Measurements from ENCODE around the gene TAOK3. TPM values are rescaled to one million over a fixed set of nuclear protein-coding genes. Genes with fewer than 3 reads are reported as not detected.

The TAOK3 gene
- total RNA-seq, 1 experiment from 2014 or later, result 17.7 TPM

DNA sequence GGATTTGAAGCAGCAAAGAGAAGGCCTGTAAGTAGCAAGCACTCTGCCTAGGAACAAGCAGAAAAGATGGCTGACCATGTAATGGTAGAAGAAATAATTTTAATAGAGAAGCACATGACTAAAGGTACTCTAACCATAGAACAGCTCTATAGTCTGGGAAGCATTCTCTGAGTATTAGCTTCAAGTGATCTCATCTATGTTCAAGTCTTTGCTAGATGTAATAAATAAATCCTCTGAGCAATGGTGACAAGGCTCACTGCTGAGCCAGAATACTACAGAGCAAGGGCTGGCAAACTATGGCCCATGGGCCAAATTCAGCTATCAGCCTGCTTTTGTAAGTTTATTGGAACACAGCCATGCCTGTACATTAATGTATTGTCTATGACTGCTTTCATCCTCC is 152.0 kb downstream of the TAOK3 start:
- CTCF ChIA-PET, result no interaction called here
- H3K36me3 Mint-ChIP-seq (ENCODE audit: insufficient read depth, unreplicated experiment), result no peaks in the 10 kb centered on the region
- no peak overlapping the region for H3K4me3 Mint-ChIP-seq (ENCODE audit: unreplicated experiment)
- Histone ChIP-seq H3K36me3 (ENCODE audit: control insufficient read depth, insufficient read depth, low read length) (no peaks in the 10 kb centered on the region), H3K9me3 (no peaks in the 10 kb centered on the region), H3K4me3 (ENCODE audit: low read depth, low read length) (no peak overlapping the region), H3K27me3 (replicated peaks; ENCODE audit: control insufficient read depth, insufficient read depth, low read length) (no peaks in the 10 kb centered on the region), H3K4me1 (peaks cover 4% of the 10 kb centered on the region; the same call in 1 of the 2 replicates)
- TF ChIP-seq, protein P1, sequence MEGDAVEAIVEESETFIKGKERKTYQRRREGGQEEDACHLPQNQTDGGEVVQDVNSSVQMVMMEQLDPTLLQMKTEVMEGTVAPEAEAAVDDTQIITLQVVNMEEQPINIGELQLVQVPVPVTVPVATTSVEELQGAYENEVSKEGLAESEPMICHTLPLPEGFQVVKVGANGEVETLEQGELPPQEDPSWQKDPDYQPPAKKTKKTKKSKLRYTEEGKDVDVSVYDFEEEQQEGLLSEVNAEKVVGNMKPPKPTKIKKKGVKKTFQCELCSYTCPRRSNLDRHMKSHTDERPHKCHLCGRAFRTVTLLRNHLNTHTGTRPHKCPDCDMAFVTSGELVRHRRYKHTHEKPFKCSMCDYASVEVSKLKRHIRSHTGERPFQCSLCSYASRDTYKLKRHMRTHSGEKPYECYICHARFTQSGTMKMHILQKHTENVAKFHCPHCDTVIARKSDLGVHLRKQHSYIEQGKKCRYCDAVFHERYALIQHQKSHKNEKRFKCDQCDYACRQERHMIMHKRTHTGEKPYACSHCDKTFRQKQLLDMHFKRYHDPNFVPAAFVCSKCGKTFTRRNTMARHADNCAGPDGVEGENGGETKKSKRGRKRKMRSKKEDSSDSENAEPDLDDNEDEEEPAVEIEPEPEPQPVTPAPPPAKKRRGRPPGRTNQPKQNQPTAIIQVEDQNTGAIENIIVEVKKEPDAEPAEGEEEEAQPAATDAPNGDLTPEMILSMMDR (IDR thresholded peaks at IDR 0.05; ENCODE audit: insufficient read depth in 1 of 2, low read depth in 1 of 2, low read length in 1 of 2, severe bottlenecking in 1 of 2, unreplicated experiment in 1 of 2), result no peak
- no peaks in the 10 kb centered on the region for H3K27me3 Mint-ChIP-seq (ENCODE audit: insufficient read depth, unreplicated experiment)
- no peak overlapping the region for H3K27ac Mint-ChIP-seq (ENCODE audit: unreplicated experiment)
- no peaks in the 10 kb centered on the region for H3K4me1 Mint-ChIP-seq (ENCODE audit: low read depth, unreplicated experiment)
- no peak for DNase-seq
- intact Hi-C loops (cut with micrococcal nuclease; ENCODE audit: unreplicated experiment), result no loop called here
- no peaks in the 10 kb centered on the region for H3K9me3 Mint-ChIP-seq (ENCODE audit: unreplicated experiment)
- POLR2A ChIA-PET, result no interaction called here
- BruUV-seq (replicated peaks), result no TSS peak

- CTCF ChIA-PET, result no interaction called here
- no peaks in the 10 kb centered on the region for H3K9me3 Mint-ChIP-seq (ENCODE audit: unreplicated experiment)
Observed at GRCh38 chr12:118219772-118220171, 152.9 kb downstream of the TAOK3 start.

GRCh38 chr12:118219106-118219505 is 153.6 kb downstream of the TAOK3 start:
- no peaks in the 10 kb centered on the region for H3K36me3 Mint-ChIP-seq (ENCODE audit: insufficient read depth, unreplicated experiment)
- Histone ChIP-seq H3K4me1 (peaks cover 4% of the 10 kb centered on the region; the same call in 1 of the 2 replicates), H3K4me3 (ENCODE audit: low read depth, low read length) (no peak overlapping the region), H3K9me3 (no peaks in the 10 kb centered on the region), H3K36me3 (ENCODE audit: control insufficient read depth, insufficient read depth, low read length) (no peaks in the 10 kb centered on the region), H3K27me3 (replicated peaks; ENCODE audit: control insufficient read depth, insufficient read depth, low read length) (no peaks in the 10 kb centered on the region)
- intact Hi-C loops (cut with micrococcal nuclease; ENCODE audit: unreplicated experiment), result no loop called here
- no peaks in the 10 kb centered on the region for H3K27me3 Mint-ChIP-seq (ENCODE audit: insufficient read depth, unreplicated experiment)
- H3K27ac Mint-ChIP-seq (ENCODE audit: unreplicated experiment), result peak overlapping the region; percentile 23
- CTCF ChIA-PET, result no interaction called here
- DNase-seq, result no peak
- POLR2A ChIA-PET, result no interaction called here
- TF ChIP-seq, protein P1 (IDR thresholded peaks at IDR 0.05; ENCODE audit: insufficient read depth in 1 of 2, low read depth in 1 of 2, low read length in 1 of 2, severe bottlenecking in 1 of 2, unreplicated experiment in 1 of 2), result no peak
- no peaks in the 10 kb centered on the region for H3K9me3 Mint-ChIP-seq (ENCODE audit: unreplicated experiment)
- H3K4me1 Mint-ChIP-seq (ENCODE audit: low read depth, unreplicated experiment), result no peaks in the 10 kb centered on the region
- H3K4me3 Mint-ChIP-seq (ENCODE audit: unreplicated experiment), result no peak overlapping the region
- BruUV-seq (replicated peaks), result no TSS peak

More at GRCh38 chr12:118219772-118220171, 152.9 kb downstream of the TAOK3 start:
- H3K4me1 ChIP-seq, result peaks cover 4% of the 10 kb centered on the region; the same call in 1 of the 2 replicates
- no peaks in the 10 kb centered on the region for H3K36me3 ChIP-seq (ENCODE audit: control insufficient read depth, insufficient read depth, low read length)
- no peaks in the 10 kb centered on the region for H3K9me3 ChIP-seq
- no peaks in the 10 kb centered on the region for H3K27me3 ChIP-seq (replicated peaks; ENCODE audit: control insufficient read depth, insufficient read depth, low read length)
- Mint-ChIP-seq H3K27ac (ENCODE audit: unreplicated experiment) (no peak overlapping the region), H3K27me3 (ENCODE audit: insufficient read depth, unreplicated experiment) (no peaks in the 10 kb centered on the region), H3K36me3 (ENCODE audit: insufficient read depth, unreplicated experiment) (no peaks in the 10 kb centered on the region), H3K4me1 (ENCODE audit: low read depth, unreplicated experiment) (no peaks in the 10 kb centered on the region), H3K4me3 (ENCODE audit: unreplicated experiment) (no peak overlapping the region)
- H3K4me3 ChIP-seq (ENCODE audit: low read depth, low read length), result no peak overlapping the region
- TF ChIP-seq, protein P1 (IDR thresholded peaks at IDR 0.05; ENCODE audit: insufficient read depth in 1 of 2, low read depth in 1 of 2, low read length in 1 of 2, severe bottlenecking in 1 of 2, unreplicated experiment in 1 of 2), result no peak
- POLR2A ChIA-PET, result no interaction called here
- BruUV-seq (replicated peaks), result no TSS peak
- intact Hi-C loops (cut with micrococcal nuclease; ENCODE audit: unreplicated experiment), result no loop called here
- DNase-seq, result no peak
